Right kidney (tissue), 1 donor: Measurements from ENCODE around the gene KIF22.
A peak's percentile ranks its signal among the peaks of the same experiment; 100 is the strongest.
"Not testable (repeated sequence)": the region's sequence is repeated elsewhere in the genome, so short reads cannot be mapped to it uniquely, and the experiment has no call there.

Source experiments
- DNase-seq: peaks from one replicate; pipeline ENCODE4 v3.0.0-alpha.2; 2016

The KIF22 gene

DNA sequence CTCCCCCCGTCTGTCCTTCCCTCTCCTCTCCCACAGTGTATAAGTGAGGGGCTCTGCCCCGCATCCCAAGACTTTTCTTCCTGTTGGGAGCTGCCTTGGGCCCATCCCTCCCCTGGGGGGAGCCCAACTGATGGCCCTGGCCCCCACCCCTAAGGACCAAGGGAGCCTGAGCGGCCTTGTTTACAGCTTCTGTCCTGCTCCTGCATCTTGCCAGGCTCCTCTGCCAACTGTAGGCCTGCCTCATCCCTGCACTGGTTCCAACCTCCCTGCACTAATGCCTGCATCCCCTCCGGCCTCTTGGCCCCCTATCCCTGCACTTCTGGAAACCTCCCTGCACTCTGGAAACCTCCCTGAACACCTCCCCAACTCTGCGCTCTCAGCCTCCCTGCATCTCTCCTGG, 24.0 kb downstream of the KIF22 start:
- no peak for DNase-seq

DNA sequence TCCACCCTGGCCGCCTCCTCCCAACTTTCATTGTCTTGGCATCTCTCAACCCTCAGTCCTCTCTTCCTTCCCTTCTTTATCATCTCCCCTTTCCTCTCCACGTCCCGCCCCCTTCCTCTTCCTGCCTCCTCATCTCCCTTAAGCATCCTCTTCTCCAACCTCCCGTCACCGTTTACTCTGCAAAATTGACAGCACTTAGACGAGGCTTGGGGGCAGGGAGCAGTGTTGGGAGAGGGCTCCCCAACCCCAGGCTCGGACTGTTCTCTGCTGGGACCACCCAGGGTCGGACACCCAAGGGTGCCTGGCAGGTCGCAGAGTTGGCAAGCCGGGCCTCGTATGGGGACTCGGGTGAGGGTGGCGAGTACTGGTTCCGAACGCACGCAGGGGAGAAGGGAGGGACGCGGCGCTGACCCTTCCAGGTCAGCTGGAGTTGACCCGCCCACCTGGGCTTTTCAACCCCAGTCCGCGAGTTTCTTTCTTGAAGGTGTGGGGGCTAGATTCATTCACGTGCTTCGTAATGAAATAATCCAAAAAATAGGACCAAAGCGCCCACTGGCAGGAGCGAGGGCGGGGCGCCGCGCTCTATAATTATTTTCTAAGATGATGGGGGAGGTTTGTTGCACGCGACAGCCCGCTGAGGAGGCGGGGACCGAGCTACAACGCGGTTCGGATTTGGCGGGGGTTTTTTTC, 24.6 kb downstream of the KIF22 start:
- peak; percentile 48 for DNase-seq

DNA sequence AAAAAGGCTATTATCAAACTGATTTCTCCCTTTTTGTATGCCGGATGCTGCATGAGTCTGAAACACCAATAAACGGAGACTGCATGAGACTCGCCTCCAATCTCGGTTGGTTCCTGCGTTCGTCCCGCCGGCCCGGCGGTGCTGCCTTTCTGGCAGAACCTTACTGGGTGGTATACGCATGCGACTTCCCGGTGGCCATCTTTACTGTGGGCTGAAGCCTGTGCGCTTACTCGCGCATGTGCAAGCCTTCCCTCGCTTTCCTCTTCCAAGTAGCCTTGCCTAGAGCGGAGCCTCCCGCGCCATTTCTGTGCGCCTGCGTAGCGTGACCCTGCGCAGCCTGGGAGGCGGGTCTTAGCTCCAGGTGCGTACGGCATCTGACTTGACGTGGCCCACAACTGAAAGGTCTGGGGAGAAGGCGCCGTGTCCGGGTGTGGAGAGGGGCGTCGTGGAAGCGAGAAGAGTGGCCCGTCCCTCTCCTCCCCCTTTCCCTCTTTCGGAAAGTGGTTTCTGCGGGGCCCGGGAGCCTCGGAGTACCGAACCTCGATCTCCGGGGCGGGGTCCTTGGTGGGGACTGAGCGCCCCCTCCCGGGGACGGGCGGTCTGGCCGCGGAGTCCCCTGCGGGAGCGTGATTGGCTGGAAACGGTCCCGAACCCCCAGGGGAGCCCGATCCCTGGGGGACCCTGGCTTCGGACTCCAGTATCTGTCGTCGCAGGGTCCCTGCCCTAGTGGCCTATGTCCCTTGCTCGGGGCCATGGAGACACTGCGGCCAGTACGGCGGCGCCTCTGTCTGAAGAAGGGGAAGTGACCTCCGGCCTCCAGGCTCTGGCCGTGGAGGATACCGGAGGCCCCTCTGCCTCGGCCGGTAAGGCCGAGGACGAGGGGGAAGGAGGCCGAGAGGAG, 25.5 kb downstream of the KIF22 start, which contains the start of gene PAGR1:
TSS of gene PAGR1 (plus strand) at position 360 of the 901 bp plus-strand sequence. CDS start at position 734, 374 bp downstream.
- DNase-seq = peak; percentile 99

DNA sequence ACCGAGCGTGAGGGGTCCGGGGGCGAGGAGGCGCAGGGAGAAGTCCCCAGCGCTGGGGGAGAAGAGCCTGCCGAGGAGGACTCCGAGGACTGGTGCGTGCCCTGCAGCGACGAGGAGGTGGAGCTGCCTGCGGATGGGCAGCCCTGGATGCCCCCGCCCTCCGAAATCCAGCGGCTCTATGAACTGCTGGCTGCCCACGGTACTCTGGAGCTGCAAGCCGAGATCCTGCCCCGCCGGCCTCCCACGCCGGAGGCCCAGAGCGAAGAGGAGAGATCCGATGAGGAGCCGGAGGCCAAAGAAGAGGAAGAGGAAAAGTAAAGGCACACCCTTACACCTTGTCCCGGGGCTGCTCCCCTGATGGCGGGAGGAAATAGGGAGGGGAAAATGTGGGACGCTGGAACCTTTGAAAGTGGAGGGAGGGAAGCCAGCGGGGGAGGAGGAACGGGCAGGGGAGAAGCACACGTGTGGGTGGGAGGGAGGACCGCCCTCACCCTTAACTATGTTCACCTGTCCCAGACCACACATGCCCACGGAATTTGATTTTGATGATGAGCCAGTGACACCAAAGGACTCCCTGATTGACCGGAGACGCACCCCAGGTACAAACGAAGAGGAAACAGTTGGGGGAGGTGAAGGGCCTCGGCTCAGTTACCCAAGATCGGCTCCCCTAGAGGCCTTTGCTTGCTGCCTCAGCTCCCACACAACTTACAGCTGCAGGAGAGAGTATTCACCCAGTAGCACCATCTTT, 26.3 kb downstream of the KIF22 start:
- no peak for DNase-seq

- DNase-seq = no peak
Observed at GRCh38 chr16:29818082-29818481, 27.5 kb downstream of the KIF22 start.

GRCh38 chr16:29819506-29819905, 29.0 kb downstream of the KIF22 start:
- no peak for DNase-seq

- DNase-seq = no peak
Observed at GRCh38 chr16:29820271-29820701, 29.7 kb downstream of the KIF22 start, which contains the start of gene MVP. MVP (plus strand) TSS chr16:29820462; CDS start chr16:29830550, 10,088 bp downstream.

DNA sequence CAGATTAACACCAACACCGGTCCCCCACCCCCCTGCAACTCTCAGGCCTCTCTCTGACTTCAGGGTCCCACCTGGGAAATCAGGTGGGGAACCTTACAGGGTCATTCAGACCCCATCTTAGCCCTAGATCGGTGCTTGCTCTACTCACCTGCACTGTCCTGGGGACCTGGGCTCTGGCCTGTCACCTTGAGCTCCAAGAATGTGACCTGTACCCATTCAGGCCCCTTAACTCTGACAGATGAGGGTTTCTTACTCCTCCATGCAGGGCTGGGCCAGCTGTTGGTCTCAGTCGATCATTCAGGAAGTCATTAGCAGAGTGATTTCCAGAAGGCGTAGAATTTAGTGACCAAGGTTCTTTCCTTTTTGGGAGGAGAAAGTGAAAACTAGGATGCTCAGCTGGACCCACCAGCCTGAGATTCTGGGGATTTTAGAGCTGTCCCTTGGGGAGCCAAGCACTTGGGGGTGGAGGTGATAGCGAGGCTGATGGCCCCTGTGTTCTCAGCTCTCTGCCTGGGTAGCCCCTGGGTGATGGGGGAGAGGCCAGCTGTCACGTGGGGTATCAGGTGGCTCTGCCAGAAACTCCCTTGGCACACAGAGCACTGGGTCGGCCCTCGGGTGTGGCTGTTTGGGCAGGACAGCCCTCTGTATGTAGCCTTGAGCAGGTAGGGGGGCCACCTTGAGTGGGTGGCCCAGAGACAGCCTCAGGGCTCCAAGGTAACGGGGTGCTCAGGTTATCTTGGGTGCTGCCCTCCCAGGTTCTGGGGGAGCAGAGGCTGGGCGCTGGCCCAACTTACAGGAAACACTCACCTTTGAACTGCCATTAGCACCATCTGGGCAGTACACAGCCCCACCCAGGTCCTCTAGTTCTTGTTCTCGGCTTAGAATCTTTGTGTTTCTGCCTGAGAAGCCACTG, 30.4 kb downstream of the KIF22 start:
- DNase-seq = no peak

DNA sequence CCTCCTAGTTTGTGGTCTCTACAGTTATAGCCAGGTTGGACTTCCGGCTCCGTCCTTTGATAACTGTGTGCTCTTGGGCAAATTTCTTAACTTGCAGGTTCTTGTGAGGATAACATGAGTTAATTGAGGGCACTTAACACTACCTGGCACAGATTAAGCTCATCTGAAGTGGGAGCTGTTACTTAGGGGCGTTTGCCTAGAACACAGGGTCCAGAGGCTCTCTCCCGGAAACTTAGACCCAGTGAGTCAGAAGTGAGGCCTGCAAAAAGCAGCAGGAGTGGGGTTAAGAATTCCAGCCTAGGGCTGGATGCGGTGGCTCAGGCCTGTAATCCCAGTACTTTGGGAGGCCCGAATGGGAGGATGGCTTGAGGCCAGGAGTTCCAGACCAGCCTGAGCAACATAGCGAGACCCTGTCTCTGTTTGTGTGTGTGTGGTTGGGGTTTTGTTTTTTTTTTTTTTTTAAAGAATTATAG, 31.1 kb downstream of the KIF22 start:
- DNase-seq = no peak

DNA sequence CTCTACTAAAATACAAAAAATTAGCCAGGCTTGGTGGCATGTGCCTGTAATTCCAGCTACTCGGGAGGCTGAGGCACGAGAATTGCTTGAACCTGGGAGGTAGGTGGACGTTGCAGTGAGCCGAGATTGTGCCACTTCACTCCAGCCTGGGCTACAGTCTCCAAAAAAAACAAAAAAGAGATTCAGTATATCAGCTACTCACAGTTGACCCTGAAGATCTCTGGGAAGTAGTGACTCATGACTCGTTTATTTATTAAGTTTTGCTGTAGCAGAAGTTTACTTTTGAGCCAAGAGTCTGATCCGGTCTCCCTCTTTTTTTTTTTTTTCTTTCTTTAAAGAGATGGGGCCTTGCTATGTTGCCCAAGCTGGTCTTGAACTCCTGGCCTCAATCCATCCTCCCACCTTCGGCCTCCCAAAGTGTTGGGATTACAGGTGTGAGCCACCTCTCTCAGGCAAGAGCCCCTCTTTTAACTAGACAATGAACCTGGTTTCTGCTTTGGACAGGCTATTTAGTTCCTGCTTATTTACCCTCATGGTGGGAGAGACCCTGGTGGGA, 34.1 kb downstream of the KIF22 start:
- DNase-seq = no peak

DNA sequence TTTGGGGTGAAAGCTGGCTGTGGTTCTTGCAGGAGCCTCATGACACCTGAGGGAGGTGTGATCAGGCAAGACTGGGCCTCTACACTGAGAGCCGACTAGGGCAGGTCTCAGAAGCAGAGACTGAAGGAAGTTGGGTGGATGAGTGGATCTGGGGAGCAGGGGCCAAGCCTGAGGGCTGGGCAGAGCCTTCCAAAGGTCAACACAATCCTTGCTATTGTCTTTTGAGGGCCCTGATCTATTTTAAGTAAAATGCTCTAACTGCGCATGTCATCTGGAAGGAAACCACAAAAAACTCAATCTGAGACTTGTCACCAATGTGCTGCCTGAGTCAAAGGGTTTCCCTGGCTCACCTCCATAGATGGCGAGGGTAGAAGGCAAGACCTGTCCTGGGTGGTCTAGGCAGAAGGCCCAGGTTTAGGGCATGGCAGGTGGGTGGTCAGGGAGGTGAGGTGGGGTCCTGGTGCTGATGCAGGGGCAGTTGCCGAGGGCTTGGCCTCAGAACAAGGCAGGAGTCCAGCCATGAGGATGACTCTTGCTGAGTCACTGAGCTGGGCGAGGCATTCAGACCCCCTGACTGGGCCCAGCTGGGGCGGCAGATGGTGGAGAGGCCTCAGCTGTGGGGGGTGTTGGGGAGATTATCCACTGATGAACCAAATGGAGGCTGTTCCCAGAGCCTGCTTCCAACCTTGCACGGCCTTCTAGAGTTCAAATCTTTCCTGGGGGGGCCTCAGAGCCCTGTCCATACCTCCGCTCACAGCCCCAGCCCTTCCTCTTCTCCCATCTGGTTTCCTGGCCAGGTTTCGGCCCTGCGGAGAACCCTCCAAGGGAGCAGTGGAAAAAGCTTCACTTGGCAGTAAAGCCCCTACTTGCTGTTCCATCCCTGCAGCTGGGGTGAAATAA, 34.8 kb downstream of the KIF22 start:
- no peak for DNase-seq

- no peak for DNase-seq
Observed at GRCh38 chr16:29826342-29826695, 35.8 kb downstream of the KIF22 start.

- DNase-seq = no peak
Observed at GRCh38 chr16:29830774-29831173, 40.2 kb downstream of the KIF22 start.

DNA sequence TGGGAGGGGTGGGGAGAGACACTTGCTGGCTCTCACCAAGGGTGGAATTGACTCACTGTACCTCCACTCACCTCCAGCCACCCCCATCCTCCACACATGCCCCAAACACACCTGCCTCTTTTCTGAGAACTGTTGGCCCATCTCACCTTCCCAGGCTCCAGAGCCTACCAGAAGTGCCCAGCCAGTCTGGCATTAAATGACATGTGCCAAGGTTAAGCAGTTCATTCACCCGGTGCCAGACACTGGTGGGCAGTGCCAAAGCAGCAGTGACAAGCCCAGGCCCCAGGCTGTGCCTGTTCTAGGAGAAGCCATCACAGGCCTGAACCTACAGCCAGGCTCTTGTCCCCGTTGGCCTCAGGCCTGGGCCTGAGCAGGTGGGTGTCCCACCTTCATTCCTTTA, 40.9 kb downstream of the KIF22 start:
- DNase-seq = no peak

- DNase-seq = not testable (repeated sequence)
Observed at GRCh38 chr16:29833219-29833618, 42.7 kb downstream of the KIF22 start.

DNA sequence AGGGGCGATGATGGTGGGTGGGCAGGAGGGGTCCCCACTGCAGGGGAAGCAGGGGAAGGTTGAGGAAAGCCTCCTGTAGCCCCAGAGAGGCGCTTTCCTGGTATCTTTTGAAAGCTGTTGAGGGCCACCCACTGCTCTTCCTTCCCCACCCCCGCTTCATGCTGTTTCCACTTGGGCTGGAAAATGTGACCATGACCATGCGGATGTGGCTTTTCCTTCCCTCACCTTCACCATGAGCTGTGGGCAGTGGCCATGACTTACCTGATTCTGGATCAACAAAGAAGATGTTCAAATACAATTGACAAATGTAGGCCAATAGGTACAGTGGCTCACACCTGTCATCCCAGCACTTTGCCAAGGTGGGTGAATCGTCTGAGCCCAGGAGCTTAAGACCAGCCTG, 43.5 kb downstream of the KIF22 start:
- no peak for DNase-seq

- DNase-seq = no peak
Observed at GRCh38 chr16:29835926-29836325, 45.4 kb downstream of the KIF22 start.

- no peak for DNase-seq
Observed at GRCh38 chr16:29836623-29837022, 46.1 kb downstream of the KIF22 start.

- no peak for DNase-seq
Observed at GRCh38 chr16:29837841-29838240, 47.3 kb downstream of the KIF22 start.

GRCh38 chr16:29839822-29840221, 49.3 kb downstream of the KIF22 start:
- DNase-seq = no peak
